ENCODE data around the gene TSPAN11.
"Not testable (repeated sequence)": the region's sequence is repeated elsewhere in the genome, so short reads cannot be mapped to it uniquely, and the experiment has no call there.

TSPAN11 gene

GRCh38 chr12:31017535-31017934, 91.0 kb downstream of the TSPAN11 start:
- no peak for DNase-seq (ENCODE audit: low read depth in 2 of 3, low spot score in 1 of 3)

GRCh38 chr12:31018106-31018789, 91.7 kb downstream of the TSPAN11 start:
- no peak for DNase-seq (ENCODE audit: low read depth in 2 of 3, low spot score in 1 of 3)

- no peak for DNase-seq (ENCODE audit: low read depth in 2 of 3, low spot score in 1 of 3)
These were observed 92.4 kb downstream of the TSPAN11 start for GRCh38 chr12:31018790-31019505.

- DNase-seq (ENCODE audit: low read depth in 2 of 3, low spot score in 1 of 3): no peak
These were observed 93.0 kb downstream of the TSPAN11 start for GRCh38 chr12:31019561-31019960.

- DNase-seq (ENCODE audit: low read depth in 2 of 3, low spot score in 1 of 3): no peak
These were observed 93.4 kb downstream of the TSPAN11 start for GRCh38 chr12:31019976-31020375.

GRCh38 chr12:31020385-31021166, 94.0 kb downstream of the TSPAN11 start:
- no peak for DNase-seq (ENCODE audit: low read depth in 2 of 3, low spot score in 1 of 3)

GRCh38 chr12:31021181-31021580, 94.6 kb downstream of the TSPAN11 start:
- DNase-seq (ENCODE audit: low read depth in 2 of 3, low spot score in 1 of 3): no peak

GRCh38 chr12:31021809-31022494, 95.4 kb downstream of the TSPAN11 start:
- no peak for DNase-seq (ENCODE audit: low read depth in 2 of 3, low spot score in 1 of 3)

GRCh38 chr12:31023271-31023724, 96.8 kb downstream of the TSPAN11 start:
- no peak for DNase-seq (ENCODE audit: low read depth in 2 of 3, low spot score in 1 of 3)

GRCh38 chr12:31026202-31026601, 99.7 kb downstream of the TSPAN11 start:
- DNase-seq (ENCODE audit: low read depth in 2 of 3, low spot score in 1 of 3): no peak

- DNase-seq (ENCODE audit: low read depth in 2 of 3, low spot score in 1 of 3): not testable (repeated sequence)
These were observed 100.5 kb downstream of the TSPAN11 start for GRCh38 chr12:31027006-31027405.

GRCh38 chr12:31029468-31029867, 102.9 kb downstream of the TSPAN11 start:
- no peak for DNase-seq (ENCODE audit: low read depth in 2 of 3, low spot score in 1 of 3)

- no peak for DNase-seq (ENCODE audit: low read depth in 2 of 3, low spot score in 1 of 3)
These were observed 103.5 kb downstream of the TSPAN11 start for GRCh38 chr12:31029916-31030562.

GRCh38 chr12:31031951-31032335, 105.4 kb downstream of the TSPAN11 start:
- no peak for DNase-seq (ENCODE audit: low read depth in 2 of 3, low spot score in 1 of 3)

- no peak for DNase-seq (ENCODE audit: low read depth in 2 of 3, low spot score in 1 of 3)
These were observed 106.6 kb downstream of the TSPAN11 start for GRCh38 chr12:31033146-31033545.

- DNase-seq (ENCODE audit: low read depth in 2 of 3, low spot score in 1 of 3): no peak
These were observed 107.1 kb downstream of the TSPAN11 start for GRCh38 chr12:31033681-31034080.

GRCh38 chr12:31034372-31034771, 107.8 kb downstream of the TSPAN11 start:
- no peak for DNase-seq (ENCODE audit: low read depth in 2 of 3, low spot score in 1 of 3)

- DNase-seq (ENCODE audit: low read depth in 2 of 3, low spot score in 1 of 3): no peak
These were observed 108.7 kb downstream of the TSPAN11 start for GRCh38 chr12:31035226-31035625.

GRCh38 chr12:31035967-31036665, 109.6 kb downstream of the TSPAN11 start:
- DNase-seq (ENCODE audit: low read depth in 2 of 3, low spot score in 1 of 3): no peak

- DNase-seq (ENCODE audit: low read depth in 2 of 3, low spot score in 1 of 3): no peak
These were observed 110.5 kb downstream of the TSPAN11 start for GRCh38 chr12:31037028-31037427.

Data from stimulated activated CD4-positive, alpha-beta T cell treated with anti-CD3 and anti-CD28 coated beads, Interleukin-12 subunit alpha, Interleukin-12 subunit beta, amount 100 ng/mL, for 48 hours (primary cell).